Lower leg skin (tissue), 4 donors: ENCODE data around the gene PDE9A. TPM values are rescaled to one million over a fixed set of nuclear protein-coding genes. Genes with fewer than 3 reads are reported as not detected.
A peak's percentile ranks its signal among the peaks of the same experiment; 100 is the strongest.
"Not testable (repeated sequence)": the region's sequence is repeated elsewhere in the genome, so short reads cannot be mapped to it uniquely, and the experiment has no call there.

Experiments used
- DNase-seq, 2 donors: peaks; one replicate each; pipeline ENCODE4 v3.0.0-alpha.2; 2019; ENCODE audit warnings: low spot score in 2 of 2
- H3K4me3 ChIP-seq: fragments of 200-600 bp; sonication (generic); 2 replicates; pipeline ENCODE4 v1.5.1; 2017; ENCODE audit warnings: mild to moderate bottlenecking, low read depth; ENCODE audit not compliant: poor library complexity, severe bottlenecking
- CTCF ChIP-seq, 3 donors: fragments of 450-650 bp; IDR thresholded peaks; one replicate each; pipeline ENCODE4 v1.5.1; 2016; ENCODE audit warnings: antibody characterized with exemption in 3 of 3, mild to moderate bottlenecking in 3 of 3, moderate library complexity in 2 of 3
- POLR2A ChIP-seq, 2 donors: fragments of 450-650 bp; IDR thresholded peaks; one replicate each; pipeline ENCODE4 v1.6.1; 2016 to 2017; ENCODE audit warnings: antibody characterized with exemption in 2 of 2, mild to moderate bottlenecking in 1 of 2, moderate library complexity in 1 of 2
- WGBS, 2 donors: methylation state at CpG; one replicate each; pipeline ENCODE4 v1.1.5; 2018; 5-methylcytosine and 5-hydroxymethylcytosine counted together
- intact Hi-C: fragments of 100-400 bp; cut with DNase I; formaldehyde crosslinking; loops from one replicate; pipeline ENCODE4 v1.15.0; 2023; ENCODE audit warnings: low total_unique reads
- total RNA-seq, 4 donors: library from RNA; depleted of rRNA; stranded (reverse); fragments of >200 nt; gene quantifications; one replicate each; pipeline ENCODE4 v1.1.0, GENCODE V29; 2016

Gene PDE9A
- total RNA-seq, 4 donors from 2014 or later, result 2.1 to 16.3 (median 9.0) TPM

DNA sequence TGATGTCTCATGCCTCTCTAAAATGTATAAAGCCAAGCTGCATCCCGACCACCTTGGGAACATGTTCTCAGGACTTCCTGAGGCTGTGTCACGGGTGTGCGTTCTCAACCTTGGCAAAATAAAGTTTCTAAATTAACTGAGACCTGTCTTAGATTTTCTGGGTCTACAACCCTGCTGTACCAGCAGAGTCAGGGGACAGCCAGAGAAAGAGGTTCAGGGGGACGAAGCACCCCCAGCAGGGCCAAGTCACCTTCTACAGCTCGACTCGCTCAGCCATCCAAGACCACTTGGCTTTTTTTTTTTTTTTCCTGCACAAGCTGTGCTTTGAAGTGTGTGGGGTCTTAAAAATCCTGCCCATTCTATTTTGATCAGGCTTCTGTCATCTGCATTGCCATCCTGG is 28.5 kb upstream of the PDE9A start:
- WGBS, 2 donors, result 85% methylated on average over 6 of the region's 6 CpGs
- intact Hi-C loops, result no loop called here
- H3K4me3 ChIP-seq, result no peak overlapping the region
- DNase-seq, result peak in 1 of 2 donors; percentile 50
- TF ChIP-seq POLR2A (IDR thresholded peaks at IDR 0.05) (no peak), CTCF (IDR thresholded peaks at IDR 0.05) (no peak)

GRCh38 chr21:42626171-42626570 is 27.2 kb upstream of the PDE9A start:
- no peak for TF ChIP-seq POLR2A (IDR thresholded peaks at IDR 0.05)
- TF ChIP-seq CTCF (IDR thresholded peaks at IDR 0.05), result no peak
- intact Hi-C loops, result no loop called here
- DNase-seq, result peak in 1 of 2 donors; percentile 26
- 91 to 93% methylated on average over 14 of the region's 14 CpGs for WGBS, 2 donors
- H3K4me3 ChIP-seq, result no peak overlapping the region

DNA sequence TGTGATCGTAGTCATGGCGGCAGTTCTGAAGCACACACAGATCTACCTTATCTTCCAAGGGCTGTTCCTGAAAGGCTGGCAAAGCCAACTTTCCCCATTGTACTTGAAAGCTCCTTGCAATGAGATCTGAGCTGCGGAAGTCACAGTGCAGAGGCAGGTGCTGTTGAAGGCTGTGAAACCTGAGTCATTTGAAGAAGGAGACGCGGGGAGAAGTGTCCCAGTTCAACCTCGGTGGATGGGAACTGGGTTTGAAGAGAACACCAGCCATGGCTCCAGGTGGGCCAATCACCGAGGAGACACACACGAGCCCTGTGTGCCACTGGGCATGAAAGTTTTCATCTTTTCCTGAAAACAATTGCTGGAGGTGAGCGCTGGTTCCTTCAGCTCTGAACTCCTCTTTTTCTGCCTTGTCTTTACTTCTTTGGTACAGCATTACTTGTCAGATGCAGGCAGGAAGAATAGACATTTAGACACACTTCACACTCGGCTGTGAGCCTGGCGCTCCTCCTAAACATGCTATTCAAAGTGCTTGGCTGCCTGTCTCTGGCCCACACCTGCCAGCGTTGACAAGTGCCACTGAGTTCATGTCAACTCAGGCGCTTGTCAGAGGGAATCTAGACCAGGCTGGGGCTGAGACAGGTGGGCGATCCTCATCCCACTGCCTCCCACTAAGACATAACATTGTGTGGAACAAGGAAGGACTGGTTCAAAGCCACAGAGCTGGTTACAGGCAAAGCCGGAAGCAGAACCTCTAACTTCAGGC is 25.7 kb upstream of the PDE9A start:
- intact Hi-C loops, result no loop called here
- peak in 1 of 2 donors; percentile 76 for DNase-seq
- TF ChIP-seq CTCF (IDR thresholded peaks at IDR 0.05) (no peak), POLR2A (IDR thresholded peaks at IDR 0.05) (no peak)
- H3K4me3 ChIP-seq, result no peak overlapping the region
- WGBS, 2 donors, result 80 to 82% methylated on average over 15 of the region's 15 CpGs

DNA sequence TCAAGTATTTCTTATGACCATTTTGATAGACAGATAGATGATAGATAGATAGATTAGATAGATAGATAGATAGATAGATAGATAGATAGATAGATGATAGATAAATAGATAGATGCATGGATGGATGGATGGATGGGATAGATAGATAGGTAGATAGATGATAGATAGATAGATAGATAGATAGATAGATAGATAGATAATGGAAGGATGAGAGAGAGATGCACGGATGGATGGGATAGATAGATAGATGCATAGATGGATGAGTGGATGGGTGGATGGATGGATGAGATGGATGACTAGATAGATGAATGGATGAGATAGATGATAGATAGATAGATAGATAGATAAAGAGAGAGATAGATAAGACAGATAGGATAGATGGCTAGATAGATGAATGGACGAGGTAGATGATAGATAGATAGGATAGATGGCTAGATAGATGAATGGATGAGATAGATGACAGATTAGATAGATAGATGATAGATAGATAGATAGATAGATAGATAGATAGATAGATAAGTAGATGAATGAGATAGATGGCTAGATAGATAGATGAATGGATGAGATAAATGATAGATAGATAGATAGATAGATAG is 24.9 kb upstream of the PDE9A start:
- 85 to 89% methylated on average over 2 of the region's 2 CpGs for WGBS, 2 donors
- DNase-seq, intact Hi-C loops, H3K4me3 ChIP-seq: not testable (repeated sequence)

DNA sequence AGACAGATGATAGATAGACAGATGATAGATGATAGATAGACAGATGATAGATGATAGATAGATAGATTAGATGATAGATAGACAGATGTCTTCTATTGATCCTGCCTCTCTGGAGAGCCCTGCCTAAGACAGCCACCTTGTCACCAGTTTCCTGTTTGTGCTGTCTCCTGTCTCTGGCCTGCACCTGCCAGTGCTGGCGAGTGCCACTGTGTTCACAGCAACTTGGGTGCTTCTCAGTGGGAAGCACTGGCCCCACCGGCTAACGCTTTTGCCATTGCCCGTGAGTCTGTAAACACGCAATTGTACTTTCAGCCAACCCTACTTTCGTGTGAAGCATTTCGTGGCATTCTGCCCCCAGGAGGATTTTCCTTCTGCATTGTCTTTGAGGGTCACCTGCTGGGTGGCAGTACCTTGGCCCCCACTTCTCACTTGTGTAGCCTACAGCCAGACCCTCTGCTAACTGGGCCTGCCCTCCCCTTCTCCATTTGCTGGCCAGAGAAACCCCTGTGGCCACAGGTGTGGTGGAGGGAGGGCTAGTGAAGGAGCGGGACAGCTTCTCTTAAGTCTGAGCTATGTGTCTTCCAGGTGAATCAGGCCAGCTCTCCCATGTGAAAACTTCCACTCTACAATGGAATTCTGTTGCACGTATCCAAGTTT is 23.4 kb upstream of the PDE9A start:
- intact Hi-C loops, result no loop called here
- 77 to 84% methylated on average over 9 of the region's 9 CpGs for WGBS, 2 donors
- TF ChIP-seq CTCF (IDR thresholded peaks at IDR 0.05) (no peak), POLR2A (IDR thresholded peaks at IDR 0.05) (no peak)

DNA sequence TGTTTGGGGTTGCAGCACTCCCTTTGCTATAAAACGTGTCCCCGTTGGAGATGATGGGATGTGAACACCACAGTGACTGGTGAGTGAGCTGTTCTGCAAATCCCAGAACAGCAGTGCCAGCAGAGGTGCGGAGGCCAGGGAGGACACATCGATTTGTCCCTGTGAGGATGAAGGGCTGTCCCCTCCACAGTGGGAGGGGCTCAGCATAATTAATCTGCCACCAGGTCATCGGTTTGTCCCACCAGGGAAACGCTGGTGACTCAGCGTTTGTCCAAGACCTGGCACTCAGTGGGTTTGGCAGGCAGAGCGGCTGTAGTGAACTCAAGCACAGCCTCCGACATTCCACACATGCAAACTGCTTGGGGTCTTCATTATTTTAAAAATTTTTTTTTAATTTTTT is 22.8 kb upstream of the PDE9A start:
- TF ChIP-seq POLR2A (IDR thresholded peaks at IDR 0.05) (no peak), CTCF (IDR thresholded peaks at IDR 0.05) (no peak)
- peak in 1 of 2 donors; percentile 68 for DNase-seq
- H3K4me3 ChIP-seq, result no peak overlapping the region
- WGBS, 2 donors, result 66 to 71% methylated on average over 9 of the region's 9 CpGs
- intact Hi-C loops, result no loop called here

More for the DNA sequence above, 23.4 kb upstream of the PDE9A start:
- no peak overlapping the region for H3K4me3 ChIP-seq
- peak in 1 of 2 donors; percentile 12 for DNase-seq
